GM12878 (cell line): ENCODE results near the gene ANKRD13B.

Experiments used
- ATF2 ChIP-seq: IDR thresholded peaks from 2 replicates; pipeline ENCODE4 v1.6.1; 2012; ENCODE audit warnings: low read length, inconsistent platforms
- BACH1 ChIP-seq: fragments of 450-650 bp; IDR thresholded peaks from 2 replicates; pipeline ENCODE4 v1.6.1; 2017; ENCODE audit warnings: mild to moderate bottlenecking, borderline replicate concordance
- CHD2 ChIP-seq: IDR thresholded peaks from 2 replicates; pipeline ENCODE4 v1.6.1; 2011; ENCODE audit warnings: low read depth, low read length, improper control_type of control experiment, borderline replicate concordance
- CTCF ChIP-seq, 3 experiments: IDR thresholded peaks in 2 of 3; conservative IDR thresholded peaks in 1 of 3; 2 replicates each; pipeline ENCODE4 v1.5.1; 2011; ENCODE audit warnings: low read depth in 3 of 3, low read length in 3 of 3, mild to moderate bottlenecking in 3 of 3, control low read depth in 2 of 3, moderate library complexity in 2 of 3, inconsistent platforms in 1 of 3, mixed read lengths in 1 of 3; ENCODE audit not compliant: control insufficient read depth in 2 of 3, insufficient read depth in 1 of 3; ENCODE audit errors: extremely low read depth in 1 of 3
- FOS ChIP-seq: IDR thresholded peaks from 3 replicates; pipeline ENCODE4 v1.6.1; 2011; ENCODE audit warnings: borderline replicate concordance; ENCODE audit not compliant: insufficient read length; ENCODE audit errors: extremely low read depth
- MAX ChIP-seq: IDR thresholded peaks from 2 replicates; pipeline ENCODE4 v1.6.1; 2012; ENCODE audit warnings: low read depth, low read length, improper control_type of control experiment
- POLR2AphosphoS5 ChIP-seq: IDR thresholded peaks from 2 replicates; pipeline ENCODE4 v1.6.1; 2011; ENCODE audit warnings: mild to moderate bottlenecking, low read length, inconsistent platforms
- RFX5 ChIP-seq: IDR thresholded peaks from 2 replicates; pipeline ENCODE4 v1.6.1; 2011; ENCODE audit warnings: low read depth, low read length, improper control_type of control experiment
- ZBED1 ChIP-seq: IDR thresholded peaks from 2 replicates; pipeline ENCODE4 v1.6.1; 2016; ENCODE audit warnings: borderline replicate concordance
- ZSCAN29 ChIP-seq: fragments of 450-650 bp; IDR thresholded peaks from 2 replicates; pipeline ENCODE4 v1.6.1; 2017; ENCODE audit warnings: mild to moderate bottlenecking, moderate library complexity

GRCh38 chr17:29596811-29597210, 3.9 kb downstream of the ANKRD13B start:
- TF ChIP-seq CTCF (IDR thresholded peaks at IDR 0.05 in 2 of 3, conservative IDR thresholded peaks at IDR 0.05 in 1 of 3; ENCODE audit: control insufficient read depth in 2 of 3, extremely low read depth in 1 of 3, insufficient read depth in 1 of 3, low read depth in 3 of 3, low read length in 3 of 3) (no peak), ZBED1 (no peak), ATF2 (no peak), FOS (no peak), POLR2AphosphoS5 (no peak), ZSCAN29 (no peak), MAX (no peak), BACH1 (no peak), CHD2 (no peak), RFX5 (no peak)
